BLaER1 treated with 17β-estradiol and CSF1 and Interleukin-3, amounts not matched to agents 10 nM and 100 nM (cell line): Measurements from ENCODE around the gene MAN2A2.

Experiments used
- H3K27ac ChIP-seq, 11 experiments: shearing (Covaris generic); formaldehyde crosslinking; 2 replicates each; pipeline ENCODE4 v1.8.1; 2022
- H3K27me3 ChIP-seq, 11 experiments: shearing (Covaris generic); formaldehyde crosslinking; 2 replicates each; pipeline ENCODE4 v1.8.1; 2022
- H3K36me3 ChIP-seq, 11 experiments: shearing (Covaris generic); formaldehyde crosslinking; 2 replicates each; pipeline ENCODE4 v1.8.1; 2022
- H3K4me1 ChIP-seq, 10 experiments: shearing (Covaris generic); formaldehyde crosslinking; 2 replicates each; pipeline ENCODE4 v1.8.1; 2022
- H3K4me2 ChIP-seq, 11 experiments: shearing (Covaris generic); formaldehyde crosslinking; 2 replicates each; pipeline ENCODE4 v1.8.1; 2022
- H3K4me3 ChIP-seq, 10 experiments: shearing (Covaris generic); formaldehyde crosslinking; 2 replicates each; pipeline ENCODE4 v1.8.1; 2022
- H3K9ac ChIP-seq, 11 experiments: shearing (Covaris generic); formaldehyde crosslinking; 2 replicates each; pipeline ENCODE4 v1.8.1; 2022
- H3K9me3 ChIP-seq, 11 experiments: shearing (Covaris generic); formaldehyde crosslinking; replicated peaks in 1 of 11; 2 replicates each; pipeline ENCODE4 v1.8.1; 2022
- H4K20me1 ChIP-seq, 11 experiments: shearing (Covaris generic); formaldehyde crosslinking; 2 replicates each; pipeline ENCODE4 v1.8.1; 2022
- Cebpa-rat ChIP-seq, 11 experiments: shearing (Covaris generic); IDR thresholded peaks; 2 replicates each; pipeline ENCODE4 v1.8.1; 2022

Gene MAN2A2

DNA sequence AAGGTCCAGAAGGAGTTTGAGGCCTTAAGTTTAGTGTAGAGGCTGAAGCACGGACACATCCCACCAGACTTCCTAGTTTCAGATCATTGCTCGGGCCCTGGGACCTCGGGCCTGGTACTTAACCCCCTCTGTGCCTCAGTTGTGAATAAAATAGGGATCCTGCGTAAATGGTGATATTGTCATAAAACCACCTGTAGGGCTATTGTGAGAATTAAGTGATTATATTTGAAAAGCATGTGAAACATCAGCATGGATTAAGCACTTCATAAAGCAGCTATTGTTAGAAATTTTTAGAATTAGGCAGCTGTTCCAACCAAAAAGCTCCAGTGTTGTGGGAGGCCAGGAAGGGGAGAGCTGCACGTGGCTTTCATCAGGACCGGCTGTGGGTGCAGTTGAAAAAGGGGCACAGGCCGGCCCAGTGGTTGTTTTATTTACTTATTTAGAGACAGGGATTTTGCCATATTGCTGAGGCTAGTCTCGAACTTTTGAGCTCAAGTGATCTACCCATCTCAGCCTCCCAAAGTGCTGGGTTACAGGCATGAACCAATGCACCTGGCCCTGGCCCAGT lies 56.0 kb downstream of the MAN2A2 start:
- 0 out of 22 replicates have a peak overlapping the region, but pooled peaks of 1 of the 11 experiments have one; percentile 71 for H3K4me2 ChIP-seq
- H3K36me3 ChIP-seq = peaks cover 34 to 64% (median 55%) of the 10 kb centered on the region in 11 experiments
- peak overlapping the region in 4 of 11 experiments; percentile 1 to 27 (median 26); a peak in 4 of 22 replicates for H3K9ac ChIP-seq
- H4K20me1 ChIP-seq = peaks cover 0 to 40% (median 14%) of the 10 kb centered on the region in 11 experiments; a peak in 11 of 22 replicates
- no peak for TF ChIP-seq Cebpa-rat (IDR thresholded peaks at IDR 0.05)
- no peaks in the 10 kb centered on the region for H3K27me3 ChIP-seq
- no peak overlapping the region for H3K27ac ChIP-seq
- H3K9me3 ChIP-seq = no peaks in the 10 kb centered on the region
- H3K4me1 ChIP-seq = peaks cover 29 to 59% (median 49%) of the 10 kb centered on the region in 10 experiments
- no peak overlapping the region for H3K4me3 ChIP-seq

GRCh38 chr15:90959894-90960293 lies 56.8 kb downstream of the MAN2A2 start:
- peak overlapping the region in 9 of 11 experiments; percentile 40 to 71 (median 55); a peak in 15 of 22 replicates for H3K4me2 ChIP-seq
- H3K36me3 ChIP-seq = peaks cover 34 to 67% (median 60%) of the 10 kb centered on the region in 11 experiments
- H3K9me3 ChIP-seq = no peaks in the 10 kb centered on the region
- H3K27ac ChIP-seq = no peak overlapping the region
- peaks cover 24 to 55% (median 47%) of the 10 kb centered on the region in 10 experiments for H3K4me1 ChIP-seq
- H3K9ac ChIP-seq = peak overlapping the region in 4 of 11 experiments; percentile 20 to 41 (median 26); a peak in 5 of 22 replicates
- peaks cover 0 to 40% (median 14%) of the 10 kb centered on the region in 11 experiments; a peak in 11 of 22 replicates for H4K20me1 ChIP-seq
- TF ChIP-seq Cebpa-rat (IDR thresholded peaks at IDR 0.05) = no peak
- no peaks in the 10 kb centered on the region for H3K27me3 ChIP-seq
- no peak overlapping the region for H3K4me3 ChIP-seq

DNA sequence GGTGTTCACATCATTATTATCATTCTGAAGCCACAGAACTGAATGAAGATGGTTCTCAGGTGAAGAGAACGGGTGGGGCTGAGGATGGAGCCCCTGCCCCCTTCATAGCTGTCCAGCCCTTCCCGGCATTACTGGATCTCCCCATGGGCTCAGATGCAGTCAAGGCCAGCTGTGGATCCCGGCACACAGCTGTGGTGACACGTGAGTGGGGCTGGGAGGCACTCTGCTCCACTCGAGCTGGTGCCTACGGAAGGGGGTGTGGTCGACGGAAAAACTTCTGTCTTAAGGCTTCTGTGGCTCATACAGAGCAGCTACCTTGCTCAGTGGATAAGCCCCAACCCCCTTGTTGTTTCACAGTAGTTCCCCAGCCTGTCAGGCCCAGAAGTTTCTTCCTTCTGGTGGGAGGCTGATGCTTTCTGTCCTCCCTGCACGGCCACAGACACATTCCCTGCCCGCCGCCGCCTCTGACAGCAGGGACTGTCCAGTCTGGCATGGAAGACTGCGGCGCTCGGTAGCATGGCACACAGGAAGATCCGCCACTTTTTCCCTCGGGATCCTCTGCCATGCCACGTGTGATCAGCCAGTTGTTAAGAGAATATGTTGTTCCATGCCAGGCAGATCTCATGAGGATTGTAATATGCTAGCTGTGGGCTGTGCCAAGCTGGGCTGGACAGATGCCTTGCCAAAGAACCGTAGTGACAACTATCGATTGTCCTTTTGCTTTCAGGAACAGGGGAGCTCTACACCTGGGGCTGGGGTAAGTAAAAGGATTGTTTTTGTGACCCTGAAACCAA lies 57.4 kb downstream of the MAN2A2 start:
- H3K36me3 ChIP-seq = peaks cover 34 to 73% (median 66%) of the 10 kb centered on the region in 11 experiments
- no peak for TF ChIP-seq Cebpa-rat (IDR thresholded peaks at IDR 0.05)

DNA sequence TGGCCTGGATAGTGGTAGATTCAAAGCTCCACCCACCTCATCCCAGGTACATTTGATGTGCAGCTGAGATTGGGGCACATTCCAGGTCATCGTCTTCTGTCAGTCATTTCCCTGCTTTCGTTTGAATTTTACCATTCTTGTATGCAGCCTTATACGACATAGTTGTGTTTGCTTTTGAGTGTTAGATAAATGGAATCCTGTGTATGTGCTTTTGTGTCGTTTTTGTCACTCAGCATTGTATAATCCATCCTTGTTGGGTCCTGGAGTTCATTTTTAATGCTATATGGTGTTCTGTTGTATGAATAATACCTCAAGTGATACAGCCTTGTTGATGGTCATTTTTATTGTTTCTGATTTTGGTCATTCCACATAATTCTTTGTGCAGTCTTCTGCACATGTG lies 58.9 kb downstream of the MAN2A2 start:
- TF ChIP-seq Cebpa-rat (IDR thresholded peaks at IDR 0.05) = no peak
- H3K27ac ChIP-seq = no peak overlapping the region
- peaks cover 0 to 50% (median 14%) of the 10 kb centered on the region in 11 experiments; a peak in 11 of 22 replicates for H4K20me1 ChIP-seq
- H3K36me3 ChIP-seq = peaks cover 45 to 86% (median 81%) of the 10 kb centered on the region in 11 experiments
- no peaks in the 10 kb centered on the region for H3K27me3 ChIP-seq
- H3K4me3 ChIP-seq = no peak overlapping the region
- H3K9ac ChIP-seq = no peak overlapping the region
- no peak overlapping the region for H3K4me2 ChIP-seq
- peaks cover 8 to 38% (median 31%) of the 10 kb centered on the region in 10 experiments; a peak in 18 of 20 replicates for H3K4me1 ChIP-seq
- H3K9me3 ChIP-seq = no peaks in the 10 kb centered on the region

More for the DNA sequence above, 57.4 kb downstream of the MAN2A2 start:
- H4K20me1 ChIP-seq = peaks cover 0 to 40% (median 14%) of the 10 kb centered on the region in 11 experiments; a peak in 11 of 22 replicates
- peak overlapping the region in 8 of 11 experiments; percentile 20 to 64 (median 40); a peak in 13 of 22 replicates for H3K9ac ChIP-seq
- H3K4me3 ChIP-seq = no peak overlapping the region
- H3K27ac ChIP-seq = peak overlapping the region in 2 of 11 experiments; percentile 6 to 23; a peak in 1 of 22 replicates
- no peaks in the 10 kb centered on the region for H3K9me3 ChIP-seq
- H3K27me3 ChIP-seq = no peaks in the 10 kb centered on the region
- peaks cover 21 to 51% (median 43%) of the 10 kb centered on the region in 10 experiments for H3K4me1 ChIP-seq
- H3K4me2 ChIP-seq = peak overlapping the region; percentile 23 to 71 (median 53); a peak in 20 of 22 replicates

DNA sequence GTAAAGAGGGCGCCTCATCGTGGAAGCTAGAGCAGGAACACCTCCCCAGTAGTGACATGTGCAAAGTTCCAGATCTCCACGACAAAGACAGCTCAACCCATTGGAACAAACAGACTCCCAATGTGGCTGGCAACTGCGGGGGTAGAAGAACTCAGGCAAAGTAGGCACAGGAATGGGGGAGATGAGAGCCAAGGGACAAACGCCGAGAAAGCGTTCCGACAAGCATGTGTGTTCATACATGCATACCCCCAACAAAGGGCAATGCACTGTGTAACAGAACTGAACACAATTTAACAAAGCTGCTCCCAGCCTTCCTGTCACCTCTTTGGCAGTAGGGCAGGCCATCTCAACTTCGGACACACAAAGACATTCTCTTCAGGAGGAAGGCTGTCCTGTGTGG lies 63.2 kb downstream of the MAN2A2 start:
- H3K9me3 ChIP-seq = no peaks in the 10 kb centered on the region
- peaks cover 66 to 100% (median 98%) of the 10 kb centered on the region in 11 experiments for H3K36me3 ChIP-seq
- no peak overlapping the region for H3K27ac ChIP-seq
- H3K4me3 ChIP-seq = no peak overlapping the region
- no peak overlapping the region for H3K9ac ChIP-seq
- peaks cover 0 to 5% (median 1%) of the 10 kb centered on the region in 10 experiments; a peak in 10 of 20 replicates for H3K4me1 ChIP-seq
- no peak overlapping the region for H3K4me2 ChIP-seq
- H3K27me3 ChIP-seq = no peaks in the 10 kb centered on the region
- peaks cover 0 to 46% (median 0%) of the 10 kb centered on the region in 11 experiments; a peak in 9 of 22 replicates for H4K20me1 ChIP-seq
- no peak for TF ChIP-seq Cebpa-rat (IDR thresholded peaks at IDR 0.05)

DNA sequence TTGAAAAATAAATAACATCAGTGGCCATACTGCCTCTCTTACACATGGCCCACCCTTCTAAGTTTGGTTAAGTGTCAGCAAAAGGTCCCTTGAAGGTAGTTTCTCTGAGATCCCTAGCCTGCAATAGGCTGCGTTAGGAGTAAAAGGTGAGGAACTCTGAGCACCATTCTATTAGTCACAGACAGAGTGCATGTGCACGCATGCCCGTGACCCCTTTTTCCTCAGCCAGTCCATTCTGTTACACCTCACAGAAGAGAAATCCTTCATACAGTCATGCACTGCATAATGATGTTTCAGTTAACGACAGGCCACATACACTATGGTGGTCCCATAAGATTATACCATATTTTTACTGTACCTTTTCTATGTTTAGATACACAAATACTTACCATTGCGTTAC lies 64.1 kb downstream of the MAN2A2 start:
- no peaks in the 10 kb centered on the region for H3K27me3 ChIP-seq
- peaks cover 56 to 100% (median 98%) of the 10 kb centered on the region in 11 experiments for H3K36me3 ChIP-seq
- no peak overlapping the region for H3K9ac ChIP-seq
- H3K4me1 ChIP-seq = no peaks in the 10 kb centered on the region; a peak in 1 of 20 replicates
- no peak overlapping the region for H3K4me2 ChIP-seq
- no peaks in the 10 kb centered on the region for H3K9me3 ChIP-seq
- H3K4me3 ChIP-seq = no peak overlapping the region
- TF ChIP-seq Cebpa-rat (IDR thresholded peaks at IDR 0.05) = no peak
- peaks cover 0 to 36% (median 0%) of the 10 kb centered on the region in 11 experiments; a peak in 9 of 22 replicates for H4K20me1 ChIP-seq
- H3K27ac ChIP-seq = no peak overlapping the region

DNA sequence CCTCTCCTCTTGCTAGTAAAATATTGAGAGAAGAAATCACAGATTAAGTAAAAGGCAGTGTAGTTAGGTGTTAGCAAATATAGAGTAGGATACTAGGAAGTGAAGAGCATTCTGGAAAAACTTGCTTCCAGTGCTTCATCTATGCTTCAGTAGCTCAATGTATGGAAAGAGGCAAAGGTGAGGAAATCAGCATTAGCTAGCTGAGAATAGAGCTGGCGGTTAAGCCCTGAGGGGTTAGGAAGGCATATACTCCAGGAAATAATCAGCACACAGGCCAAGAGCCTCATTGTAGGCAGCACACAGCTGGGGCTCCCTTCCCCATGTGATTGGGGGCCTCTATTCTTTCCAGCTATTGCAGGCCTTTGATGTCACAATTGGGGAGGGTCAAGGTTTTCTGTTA lies 65.3 kb downstream of the MAN2A2 start:
- peaks cover 51 to 100% (median 98%) of the 10 kb centered on the region in 11 experiments for H3K36me3 ChIP-seq
- H3K9ac ChIP-seq = 0 out of 22 replicates have a peak overlapping the region, but pooled peaks of 1 of the 11 experiments have one; percentile 4
- H3K4me2 ChIP-seq = no peak overlapping the region
- no peaks in the 10 kb centered on the region for H3K4me1 ChIP-seq
- TF ChIP-seq Cebpa-rat (IDR thresholded peaks at IDR 0.05) = no peak
- no peaks in the 10 kb centered on the region for H3K9me3 ChIP-seq
- H3K27me3 ChIP-seq = no peaks in the 10 kb centered on the region
- H3K27ac ChIP-seq = no peak overlapping the region
- no peak overlapping the region for H3K4me3 ChIP-seq
- peaks cover 0 to 34% (median 0%) of the 10 kb centered on the region in 11 experiments; a peak in 8 of 22 replicates for H4K20me1 ChIP-seq

DNA sequence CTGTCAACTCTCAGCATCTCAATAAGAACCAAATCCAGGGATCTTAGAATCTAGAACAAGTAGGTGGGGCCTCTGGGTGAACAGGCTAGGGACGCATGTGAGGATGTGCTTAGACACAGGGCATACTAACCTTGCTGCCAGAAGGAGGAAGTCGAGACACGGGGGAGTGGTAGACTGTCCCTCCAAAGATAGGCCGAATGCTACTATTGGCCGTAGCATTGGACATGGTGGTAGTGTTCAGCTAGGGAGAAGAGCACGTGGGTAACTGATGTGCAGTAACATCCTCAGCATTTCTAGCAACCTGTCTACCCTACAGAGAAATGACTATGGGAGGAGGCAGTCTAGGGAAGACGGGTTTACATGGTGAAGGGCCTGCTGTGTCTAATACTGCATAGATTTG lies 67.2 kb downstream of the MAN2A2 start:
- Histone ChIP-seq H3K9me3 (no peaks in the 10 kb centered on the region), H3K27me3 (no peaks in the 10 kb centered on the region), H3K4me3 (no peak overlapping the region), H4K20me1 (peaks cover 0 to 32% (median 0%) of the 10 kb centered on the region in 11 experiments; a peak in 8 of 22 replicates), H3K9ac (no peak overlapping the region), H3K4me1 (no peaks in the 10 kb centered on the region), H3K4me2 (no peak overlapping the region), H3K36me3 (peaks cover 65 to 100% (median 100%) of the 10 kb centered on the region in 11 experiments), H3K27ac (no peak overlapping the region)
- no peak for TF ChIP-seq Cebpa-rat (IDR thresholded peaks at IDR 0.05)

- no peak overlapping the region for H3K4me3 ChIP-seq
- peaks cover 0 to 13% (median 0%) of the 10 kb centered on the region in 11 experiments; a peak in 7 of 22 replicates for H4K20me1 ChIP-seq
- H3K9ac ChIP-seq = no peak overlapping the region
- no peaks in the 10 kb centered on the region for H3K27me3 ChIP-seq
- H3K9me3 ChIP-seq = no peaks in the 10 kb centered on the region
- H3K4me1 ChIP-seq = no peaks in the 10 kb centered on the region
- peaks cover 59 to 100% (median 100%) of the 10 kb centered on the region in 11 experiments for H3K36me3 ChIP-seq
- no peak for TF ChIP-seq Cebpa-rat (IDR thresholded peaks at IDR 0.05)
- H3K4me2 ChIP-seq = no peak overlapping the region
- no peak overlapping the region for H3K27ac ChIP-seq
These were observed 69.0 kb downstream of the MAN2A2 start for GRCh38 chr15:90972133-90972532.
